HG02852 (cell line): ENCODE data around the gene MAP3K2.
"Not testable (repeated sequence)": the region's sequence is repeated elsewhere in the genome, so short reads cannot be mapped to it uniquely, and the experiment has no call there.

Source experiments
- ATAC-seq: cut with Tn5 transposase; IDR thresholded peaks from one replicate; pipeline ENCODE4 v1.9.1; 2021; ENCODE audit warnings: mild to moderate bottlenecking, moderate library complexity; ENCODE audit not compliant: unreplicated experiment

MAP3K2 gene

DNA sequence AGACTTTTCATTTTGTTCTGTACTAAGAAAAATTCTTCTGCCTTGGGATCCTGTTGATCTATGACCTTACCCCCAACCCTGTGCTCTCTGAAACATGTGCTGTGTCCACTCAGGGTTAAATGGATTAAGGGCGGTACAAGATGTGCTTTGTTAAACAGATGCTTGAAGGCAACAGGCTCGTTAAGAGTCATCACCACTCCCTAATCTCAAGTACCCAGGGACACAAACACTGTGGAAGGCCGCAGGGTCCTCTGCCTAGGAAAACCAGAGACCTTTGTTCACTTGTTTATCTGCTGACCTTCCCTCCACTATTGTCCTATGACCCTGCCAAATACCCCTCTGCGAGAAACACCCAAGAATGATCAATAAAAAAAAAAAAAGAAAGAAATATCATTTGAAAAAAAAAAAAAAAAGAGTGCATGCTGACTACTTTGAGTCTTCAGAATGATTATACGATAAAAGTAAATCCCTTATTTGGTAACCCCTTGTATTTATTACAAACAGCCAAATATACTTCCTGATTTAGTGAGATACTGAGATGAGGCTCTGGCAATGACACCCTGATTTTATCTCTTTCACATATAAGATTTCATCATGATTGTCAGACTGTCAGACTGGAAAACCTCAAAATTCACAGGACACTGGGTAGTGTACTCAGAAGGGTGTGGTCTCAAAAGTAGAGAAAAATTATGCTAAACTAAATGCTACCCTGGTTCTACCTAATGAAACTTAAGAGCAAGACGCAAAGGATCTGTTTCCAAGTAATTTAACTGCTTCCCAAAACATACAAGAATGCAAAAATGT, 33.7 kb downstream of the MAP3K2 start:
- ATAC-seq: not testable (repeated sequence)

DNA sequence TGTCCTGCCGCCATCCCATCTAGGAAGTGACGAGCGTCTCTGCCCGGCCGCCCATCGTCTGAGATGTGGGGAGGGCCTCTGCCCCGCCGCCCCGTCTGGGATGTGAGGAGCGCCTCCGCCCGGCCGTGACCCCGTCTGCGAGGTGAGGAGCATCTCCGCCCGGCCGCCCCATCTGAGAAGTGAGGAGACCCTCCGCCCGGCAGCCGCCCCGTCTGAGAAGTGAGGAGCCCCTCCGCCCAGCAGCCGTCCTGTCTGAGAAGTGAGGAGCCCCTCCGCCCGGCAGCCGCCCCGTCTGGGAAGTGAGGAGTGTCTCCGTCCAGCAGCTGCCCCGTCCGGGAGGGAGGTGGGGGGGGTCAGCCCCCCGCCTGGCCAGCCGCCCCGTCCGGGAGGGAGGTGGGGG, 34.6 kb downstream of the MAP3K2 start:
- ATAC-seq: not testable (repeated sequence)

DNA sequence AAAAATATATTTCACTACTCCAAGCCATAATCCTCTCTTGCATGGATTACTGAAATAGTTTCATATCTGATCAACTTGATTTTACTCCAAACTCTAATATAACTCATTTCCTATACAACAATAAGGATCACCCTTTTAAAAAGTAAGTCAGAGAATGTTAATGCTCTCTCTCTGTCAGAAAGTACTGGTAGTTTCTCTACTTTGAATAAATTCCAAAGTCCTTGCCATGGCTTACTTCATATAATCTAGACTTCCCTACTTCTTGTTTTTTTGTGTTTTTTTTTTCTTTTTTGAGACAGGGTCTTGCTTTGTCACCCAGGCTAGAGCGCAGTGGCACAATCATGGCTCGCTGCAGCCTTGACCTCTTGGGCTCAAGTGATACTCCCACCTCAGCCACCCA, 36.2 kb downstream of the MAP3K2 start:
- no peak for ATAC-seq

GRCh38 chr2:127348426-127349000, 39.3 kb downstream of the MAP3K2 start:
- ATAC-seq: no peak

DNA sequence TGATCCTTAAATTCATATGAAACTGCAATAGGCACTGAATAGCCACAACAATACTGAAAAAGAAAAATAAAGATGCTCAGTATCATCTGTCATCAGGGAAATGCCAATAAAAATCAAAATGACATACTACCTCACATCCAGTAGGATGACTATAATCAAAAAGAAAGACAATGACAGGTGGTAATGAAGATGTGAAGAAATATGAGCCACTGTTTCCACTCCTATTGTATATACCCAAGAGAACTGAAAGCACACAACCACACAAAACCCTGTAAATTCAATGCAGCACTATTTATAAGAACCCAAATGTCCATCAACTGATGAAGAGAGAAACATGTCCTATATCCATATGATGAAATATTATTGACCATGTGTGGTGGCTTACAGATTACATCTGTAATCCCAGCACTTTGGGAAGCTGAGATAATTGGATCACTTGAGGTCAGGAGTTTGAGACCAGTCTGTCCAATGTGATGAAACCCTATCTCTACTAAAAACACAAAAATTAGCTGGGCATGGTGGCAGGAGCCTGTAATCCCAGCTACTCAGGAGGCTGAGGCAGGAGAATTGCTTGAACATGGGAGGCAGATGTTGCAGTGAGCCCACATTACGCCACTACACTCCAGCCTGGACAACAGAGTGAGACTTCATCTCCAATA, 39.9 kb downstream of the MAP3K2 start:
- ATAC-seq: no peak

DNA sequence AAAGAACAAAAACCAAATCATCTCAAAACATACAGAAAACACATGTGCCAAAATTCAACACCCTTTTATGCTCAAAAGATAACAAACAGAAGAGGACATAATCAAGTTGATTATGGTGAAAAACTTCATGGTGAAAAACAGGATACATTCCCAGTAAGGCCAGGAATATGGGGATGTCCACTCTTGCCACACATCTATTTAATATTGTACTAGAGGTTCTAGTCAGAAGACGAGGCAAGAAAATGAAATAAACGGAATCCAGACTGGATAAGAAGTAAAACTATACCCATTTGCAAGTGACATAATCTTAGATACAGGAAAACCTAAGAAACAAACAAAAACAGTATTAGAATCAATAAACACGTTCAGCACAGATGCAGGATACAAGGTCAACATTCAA, 40.8 kb downstream of the MAP3K2 start:
- no peak for ATAC-seq

GRCh38 chr2:127343277-127343676, 44.5 kb downstream of the MAP3K2 start:
- ATAC-seq: no peak

- peak; percentile 73 for ATAC-seq
Observed at GRCh38 chr2:127342101-127342500, 45.7 kb downstream of the MAP3K2 start.

DNA sequence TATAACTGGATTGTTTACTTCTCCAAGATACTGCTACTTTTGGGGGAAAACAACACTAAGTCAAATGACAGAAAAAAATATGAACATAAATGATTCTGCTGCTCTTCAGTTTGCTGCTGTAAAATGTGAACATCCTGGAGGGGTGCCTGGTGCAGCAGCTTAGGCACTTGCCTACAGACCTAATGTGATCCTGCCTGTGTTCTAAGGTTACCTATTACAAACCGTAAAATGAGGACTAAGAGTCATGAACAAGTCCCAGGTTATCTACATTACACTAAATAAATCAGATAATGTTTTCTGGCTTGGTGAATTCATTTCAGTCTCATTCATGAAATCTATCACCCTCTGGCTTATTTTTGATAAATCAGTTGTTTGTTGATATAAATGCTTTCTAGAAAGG, 55.4 kb downstream of the MAP3K2 start:
- ATAC-seq: no peak

DNA sequence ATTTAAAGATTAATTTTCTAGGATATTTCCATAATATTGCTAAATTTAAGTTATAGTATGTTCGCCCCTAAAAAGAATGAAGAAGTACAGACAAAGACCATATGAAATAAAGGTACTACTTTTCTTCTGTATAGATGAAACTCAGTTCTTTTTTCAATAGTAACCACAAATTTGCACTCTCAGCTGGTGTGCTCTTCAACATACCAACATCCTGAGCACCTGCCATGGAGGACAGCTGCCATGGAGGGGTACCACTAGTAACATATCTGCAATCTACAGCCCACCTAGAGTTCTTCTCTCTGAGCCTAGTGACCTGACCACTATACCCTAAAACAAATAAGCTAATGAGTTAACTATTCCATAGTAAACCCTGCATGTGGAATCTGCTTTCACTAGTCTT, 57.0 kb downstream of the MAP3K2 start:
- ATAC-seq: peak; percentile 74

DNA sequence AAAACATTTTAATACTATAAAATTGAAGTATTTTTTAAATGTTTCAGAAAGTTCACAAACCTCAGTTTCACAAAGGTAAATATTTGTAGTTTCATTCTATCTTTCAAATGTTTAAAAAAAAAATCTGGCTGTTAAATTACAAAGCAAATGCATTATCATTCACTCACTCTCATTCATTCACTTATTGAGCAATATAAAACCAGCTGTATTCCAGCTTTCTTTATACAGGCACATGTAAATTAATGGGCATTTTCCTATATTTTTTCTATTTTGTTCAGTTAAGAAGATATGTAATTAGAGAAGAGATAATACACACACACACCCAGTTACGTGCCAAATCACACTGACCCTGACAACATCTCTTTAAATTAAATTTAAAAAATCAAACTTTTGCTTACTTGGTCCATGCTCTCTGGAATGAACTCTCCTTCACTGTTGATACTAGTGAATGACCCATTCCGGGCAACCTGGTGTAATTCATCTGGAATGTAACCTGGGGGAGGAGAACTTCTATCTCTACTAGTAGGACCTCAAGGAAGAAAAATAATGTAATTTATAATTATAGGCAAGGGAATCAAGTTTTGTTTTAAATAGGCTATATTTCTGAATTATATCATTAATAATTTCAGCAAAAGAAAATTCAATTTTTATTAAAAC, 61.4 kb downstream of the MAP3K2 start:
- no peak for ATAC-seq

- no peak for ATAC-seq
Observed at GRCh38 chr2:127324635-127325034, 63.1 kb downstream of the MAP3K2 start.

- ATAC-seq: no peak
Observed at GRCh38 chr2:127321303-127321702, 66.5 kb downstream of the MAP3K2 start.

DNA sequence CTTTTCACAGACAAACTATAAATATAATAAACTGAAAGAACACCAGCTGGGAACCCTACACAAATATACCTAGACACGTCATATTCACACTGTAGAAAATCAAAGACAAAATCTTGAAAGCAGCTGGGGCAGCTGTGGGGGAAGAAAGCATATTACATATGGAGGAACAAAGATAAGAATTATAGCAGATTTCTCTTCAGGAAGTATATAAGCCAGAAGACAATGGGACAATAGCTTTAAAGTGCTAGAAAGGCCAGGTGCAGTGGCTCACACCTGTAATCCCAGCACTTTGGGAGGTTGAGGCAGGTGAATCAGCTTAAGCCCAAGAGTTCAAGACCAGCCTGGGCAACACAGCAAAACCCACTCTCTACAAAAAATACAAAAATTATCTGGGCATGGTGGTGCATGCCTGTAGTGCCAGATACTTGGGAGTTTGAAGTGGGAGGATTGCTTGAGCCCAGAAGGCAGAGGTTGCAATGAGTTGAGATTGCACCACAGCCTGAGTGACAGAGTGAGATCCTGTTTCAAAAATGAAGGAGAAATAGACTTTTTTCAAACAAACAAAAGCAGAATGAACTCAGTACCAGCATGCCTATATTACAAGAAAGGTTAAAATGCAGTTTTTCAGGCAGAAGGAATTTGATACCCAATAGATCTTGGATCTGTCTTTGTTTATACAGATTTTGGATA, 67.0 kb downstream of the MAP3K2 start:
- ATAC-seq: no peak

- ATAC-seq: no peak
Observed at GRCh38 chr2:127320067-127320466, 67.7 kb downstream of the MAP3K2 start.

DNA sequence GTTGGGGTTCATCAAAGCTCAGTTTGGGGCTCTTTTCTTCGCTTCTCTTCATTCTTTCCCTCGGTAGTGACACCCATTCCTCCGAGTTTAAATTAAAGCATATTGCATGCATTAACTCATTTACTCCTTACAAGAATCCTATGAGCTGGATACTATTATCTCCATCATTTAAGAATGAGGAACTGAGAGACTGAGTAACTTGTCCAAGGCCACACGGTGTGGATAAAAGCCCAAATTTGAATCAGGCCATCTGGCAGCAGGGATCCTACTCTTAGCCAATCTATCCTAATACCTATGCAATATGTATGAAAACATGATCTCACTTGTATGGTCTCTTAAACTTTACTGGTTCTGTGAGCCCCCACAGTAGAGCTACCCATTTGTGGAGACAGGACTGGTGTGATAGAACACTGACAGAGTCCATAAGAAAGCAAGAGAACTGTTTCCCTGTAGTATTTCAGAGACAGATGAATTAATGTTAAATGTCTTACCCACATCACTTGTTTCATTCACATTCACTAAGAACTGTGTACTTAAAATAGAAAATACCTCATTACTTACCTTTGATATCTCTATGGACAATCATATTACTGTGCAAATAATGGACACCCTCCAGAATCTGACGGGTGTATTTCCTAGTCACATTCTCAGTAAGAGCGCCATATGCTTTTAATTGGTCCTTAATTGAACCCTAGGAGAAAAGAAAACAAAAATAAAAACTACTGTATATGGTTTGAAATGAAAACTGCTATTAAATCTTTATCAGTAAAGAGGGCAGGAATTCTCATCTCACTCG, 73.4 kb downstream of the MAP3K2 start:
- no peak for ATAC-seq

DNA sequence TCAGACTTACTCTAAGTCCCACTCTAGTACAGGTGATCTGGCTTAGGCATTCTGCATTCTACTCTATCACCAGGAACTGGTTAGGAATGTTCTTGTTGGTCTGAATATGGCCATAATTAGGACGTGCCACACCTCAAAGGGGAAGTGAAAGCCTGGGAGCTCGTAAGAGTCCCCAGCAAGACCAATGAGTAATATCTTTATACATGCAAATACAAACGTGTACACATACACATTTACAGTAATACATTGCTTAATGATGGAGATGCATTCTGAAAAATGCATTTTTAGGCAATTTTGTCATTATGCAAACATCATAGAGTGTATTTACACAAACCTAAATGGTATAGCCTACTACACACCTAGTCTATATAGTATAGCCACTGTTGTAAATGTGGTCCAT, 74.4 kb downstream of the MAP3K2 start:
- peak; percentile 97 for ATAC-seq

DNA sequence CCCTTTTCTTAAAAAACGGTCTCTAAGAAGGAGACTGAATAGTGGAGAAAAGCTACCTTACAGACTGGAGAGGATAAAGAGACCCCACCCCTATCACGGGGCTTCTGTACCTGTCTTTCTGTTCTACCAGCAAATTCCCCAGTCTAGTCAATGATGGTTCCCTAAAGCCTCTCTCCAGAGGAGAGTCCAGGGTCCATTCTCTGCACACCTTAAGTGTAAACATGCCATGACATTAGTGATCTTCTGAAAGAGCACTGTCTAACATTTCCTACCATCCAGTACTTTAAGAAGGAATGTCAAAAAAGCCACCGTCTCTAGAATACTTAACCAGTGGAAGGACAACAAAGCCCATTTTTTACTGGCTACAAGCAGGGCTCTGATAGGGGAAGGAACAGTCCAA, 76.8 kb downstream of the MAP3K2 start:
- ATAC-seq: no peak

DNA sequence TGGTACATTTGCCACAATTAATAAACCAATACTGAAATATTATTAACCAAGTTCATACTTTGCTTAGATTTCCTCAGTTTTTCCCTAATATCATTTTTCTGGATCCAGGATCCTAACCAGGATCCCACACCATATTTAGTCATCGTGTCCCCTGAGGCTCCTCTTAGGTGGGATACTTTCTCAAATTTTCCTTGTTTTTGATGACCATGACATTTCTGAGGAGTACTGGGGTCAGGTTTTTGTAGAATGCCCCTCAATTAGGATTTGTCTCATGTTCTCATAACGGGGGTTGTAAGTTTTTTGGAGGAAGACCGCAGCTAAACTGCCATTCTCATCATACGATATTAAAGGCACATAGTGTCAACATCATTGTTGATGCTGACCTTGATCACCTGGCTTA, 78.3 kb downstream of the MAP3K2 start:
- no peak for ATAC-seq

DNA sequence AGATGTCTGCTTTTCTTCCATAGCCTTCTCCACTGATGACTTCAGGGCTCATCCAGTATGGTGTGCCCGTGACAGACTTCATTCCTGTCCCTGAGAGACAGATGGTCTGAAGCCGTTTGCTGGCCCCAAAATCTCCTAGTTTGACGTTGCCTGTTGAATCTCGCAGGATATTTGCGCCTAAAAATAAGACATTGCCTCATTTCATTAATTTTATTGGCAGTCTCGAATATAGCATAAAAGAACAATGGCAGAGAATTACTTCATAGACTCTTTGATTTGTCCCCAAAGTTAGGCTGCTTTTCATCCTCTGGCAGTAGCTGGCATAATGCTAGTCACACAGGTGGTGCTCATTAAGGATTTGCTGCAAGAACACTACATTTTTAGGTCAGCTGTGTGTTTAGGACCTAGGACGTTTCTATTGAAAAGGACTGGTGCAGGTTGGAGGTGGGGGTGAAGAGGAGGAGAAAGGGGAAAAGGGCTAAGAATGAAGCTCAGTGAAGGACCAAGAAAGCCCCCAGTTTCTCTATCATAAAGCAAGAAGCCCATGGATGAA, 79.1 kb downstream of the MAP3K2 start:
- ATAC-seq: no peak
